GM18526 (cell line): ENCODE results near the gene SPRYD4.

Experiments
- POLR2A ChIP-seq: IDR thresholded peaks from 3 replicates; pipeline ENCODE4 v1.6.1; 2011; ENCODE audit not compliant: insufficient read length; ENCODE audit errors: extremely low read depth

SPRYD4 gene

GRCh38 chr12:56468216-56469006 lies at the start of gene SPRYD4:
Gene SPRYD4 (plus strand): TSS chr12:56468578. CDS start chr12:56468592, 14 bp downstream.
- peak; percentile 92 for TF ChIP-seq POLR2A

- no peak for TF ChIP-seq POLR2A
Measured at GRCh38 chr12:56420411-56420810, 48.0 kb upstream of the SPRYD4 start.

GRCh38 chr12:56425193-56425592 lies 43.2 kb upstream of the SPRYD4 start:
- no peak for TF ChIP-seq POLR2A

- TF ChIP-seq POLR2A = no peak
Measured at GRCh38 chr12:56425940-56426438, 42.4 kb upstream of the SPRYD4 start.

GRCh38 chr12:56431288-56431687 lies 37.1 kb upstream of the SPRYD4 start:
- TF ChIP-seq POLR2A = no peak

- no peak for TF ChIP-seq POLR2A
Measured at GRCh38 chr12:56431850-56432249, 36.5 kb upstream of the SPRYD4 start.

GRCh38 chr12:56434828-56435227 lies 33.5 kb upstream of the SPRYD4 start:
- TF ChIP-seq POLR2A = no peak

GRCh38 chr12:56437430-56438176 lies 30.8 kb upstream of the SPRYD4 start:
- TF ChIP-seq POLR2A = no peak

GRCh38 chr12:56448860-56449621 lies 19.3 kb upstream of the SPRYD4 start, which contains the start of gene TIMELESS:
Gene TIMELESS (minus strand): TSS chr12:56449426. CDS start chr12:56434170, 15,256 bp downstream.
- peak; percentile 86 for TF ChIP-seq POLR2A

- no peak for TF ChIP-seq POLR2A
Measured at GRCh38 chr12:56449622-56449984, 18.8 kb upstream of the SPRYD4 start.

GRCh38 chr12:56450241-56450640 lies 18.1 kb upstream of the SPRYD4 start:
- TF ChIP-seq POLR2A = no peak

- no peak for TF ChIP-seq POLR2A
Measured at GRCh38 chr12:56451147-56451546, 17.2 kb upstream of the SPRYD4 start.

- no peak for TF ChIP-seq POLR2A
Measured at GRCh38 chr12:56454557-56454956, 13.8 kb upstream of the SPRYD4 start, which contains the start of gene MIP. Gene MIP (minus strand): TSS chr12:56454657. CDS start chr12:56454613, 44 bp downstream.

- TF ChIP-seq POLR2A = no peak
Measured at GRCh38 chr12:56457817-56458216, 10.6 kb upstream of the SPRYD4 start.
